ENCODE measurements around the gene BCR. TPM values are rescaled to one million over a fixed set of nuclear protein-coding genes. Genes with fewer than 3 reads are reported as not detected.

BCR gene
- polyA plus RNA-seq, 1 donor (not counting 4 experiments of a cell fraction or from before 2014, with no cell fraction given) = 25.8 TPM

DNA sequence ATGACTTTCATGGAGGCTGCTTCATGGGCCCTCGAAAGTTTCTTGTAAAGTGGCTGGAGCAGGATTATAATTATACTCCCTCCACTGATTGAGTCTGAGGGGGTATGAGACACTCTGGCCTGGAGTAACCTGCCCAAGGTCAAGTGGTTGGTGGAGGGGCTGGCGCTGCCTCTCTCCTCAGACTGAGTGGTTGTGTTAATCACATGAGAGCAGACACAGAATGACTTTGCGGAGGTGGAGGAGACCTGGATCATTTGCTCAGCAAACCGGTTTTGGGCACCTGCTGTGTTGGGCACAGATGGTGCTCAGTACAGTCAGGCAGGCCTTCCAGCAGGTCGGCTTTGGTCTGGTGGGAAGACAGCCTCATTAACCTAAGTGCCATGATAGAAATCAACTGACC lies 11.8 kb downstream of the BCR start:
- no peak overlapping the region for H3K27ac ChIP-seq (ENCODE audit: control insufficient read depth, insufficient read depth, low read length)
- H3K4me1 ChIP-seq (ENCODE audit: control insufficient read depth, extremely low read depth, insufficient read depth, low read length) = peaks cover 10% of the 10 kb centered on the region
- H3K4me2 ChIP-seq (ENCODE audit: control insufficient read depth, extremely low read depth, insufficient read depth, low read depth, low read length) = no peak overlapping the region
- no peak overlapping the region for H3K4me3 ChIP-seq (ENCODE audit: control insufficient read depth in 2 of 3, extremely low read depth in 1 of 3, insufficient read depth in 2 of 3, low read depth in 1 of 3, low read length in 3 of 3)
- peaks cover 5% of the 10 kb centered on the region for H3K9me1 ChIP-seq (ENCODE audit: control insufficient read depth, extremely low read depth, insufficient read depth, low read length)
- H2AFZ ChIP-seq (ENCODE audit: control insufficient read depth, low read length) = no peak overlapping the region
- no peak for TF ChIP-seq CTCF (optimal IDR thresholded peaks at IDR 0.05 in 1 of 3, IDR thresholded peaks at IDR 0.05 in 1 of 3, conservative IDR thresholded peaks at IDR 0.05 in 1 of 3; ENCODE audit: extremely low read depth in 1 of 3, insufficient read depth in 2 of 3, low read length in 3 of 3)
- no peak for TF ChIP-seq EZH2 (IDR thresholded peaks at IDR 0.05; ENCODE audit: low read length)
- FAIRE-seq (no peak), DNase-seq (ENCODE audit: low read depth, low spot score) (no peak)
- peaks cover 6% of the 10 kb centered on the region for H4K20me1 ChIP-seq (ENCODE audit: control insufficient read depth, extremely low read depth, insufficient read depth, low read length)
- no peaks in the 10 kb centered on the region for H3K9me3 ChIP-seq (ENCODE audit: control insufficient read depth, low read depth, low read length)
- H3K27me3 ChIP-seq (ENCODE audit: control insufficient read depth, extremely low read depth, insufficient read depth, low read length) = no peaks in the 10 kb centered on the region
- no peak overlapping the region for H3K9ac ChIP-seq (ENCODE audit: control insufficient read depth, extremely low read depth, insufficient read depth, low read length)
- dilution Hi-C loops (cut with MboI; ENCODE audit: extremely low pct_ligation_motif_present, low sequenced_read_pairs) = no loop called here
- H3K79me2 ChIP-seq (ENCODE audit: control insufficient read depth, insufficient read depth, low read length) = peaks cover 85% of the 10 kb centered on the region
- H3K36me3 ChIP-seq (ENCODE audit: control insufficient read depth in 2 of 2, extremely low read depth in 1 of 2, insufficient read depth in 2 of 2, low read length in 2 of 2) = peaks cover 9 to 20% of the 10 kb centered on the region in 2 experiments

- no peak overlapping the region for H2AFZ ChIP-seq (ENCODE audit: control insufficient read depth, low read length)
- no peaks in the 10 kb centered on the region for H3K27me3 ChIP-seq (ENCODE audit: control insufficient read depth, extremely low read depth, insufficient read depth, low read length)
- H3K79me2 ChIP-seq (ENCODE audit: control insufficient read depth, insufficient read depth, low read length) = peaks cover 85% of the 10 kb centered on the region
- no peak for TF ChIP-seq CTCF (optimal IDR thresholded peaks at IDR 0.05 in 1 of 3, IDR thresholded peaks at IDR 0.05 in 1 of 3, conservative IDR thresholded peaks at IDR 0.05 in 1 of 3; ENCODE audit: extremely low read depth in 1 of 3, insufficient read depth in 2 of 3, low read length in 3 of 3)
- TF ChIP-seq EZH2 (IDR thresholded peaks at IDR 0.05; ENCODE audit: low read length) = no peak
- H3K4me2 ChIP-seq (ENCODE audit: control insufficient read depth, extremely low read depth, insufficient read depth, low read depth, low read length) = no peak overlapping the region
- no peak for DNase-seq (ENCODE audit: low read depth, low spot score)
- no peak for FAIRE-seq
- peaks cover 9 to 19% of the 10 kb centered on the region in 2 experiments for H3K36me3 ChIP-seq (ENCODE audit: control insufficient read depth in 2 of 2, extremely low read depth in 1 of 2, insufficient read depth in 2 of 2, low read length in 2 of 2)
- peaks cover 6% of the 10 kb centered on the region for H4K20me1 ChIP-seq (ENCODE audit: control insufficient read depth, extremely low read depth, insufficient read depth, low read length)
- H3K9ac ChIP-seq (ENCODE audit: control insufficient read depth, extremely low read depth, insufficient read depth, low read length) = no peak overlapping the region
- no peak overlapping the region for H3K4me3 ChIP-seq (ENCODE audit: control insufficient read depth in 2 of 3, extremely low read depth in 1 of 3, insufficient read depth in 2 of 3, low read depth in 1 of 3, low read length in 3 of 3)
- dilution Hi-C loops (cut with MboI; ENCODE audit: extremely low pct_ligation_motif_present, low sequenced_read_pairs) = no loop called here
- H3K9me1 ChIP-seq (ENCODE audit: control insufficient read depth, extremely low read depth, insufficient read depth, low read length) = peaks cover 5% of the 10 kb centered on the region
- no peak overlapping the region for H3K27ac ChIP-seq (ENCODE audit: control insufficient read depth, insufficient read depth, low read length)
- peaks cover 10% of the 10 kb centered on the region for H3K4me1 ChIP-seq (ENCODE audit: control insufficient read depth, extremely low read depth, insufficient read depth, low read length)
- H3K9me3 ChIP-seq (ENCODE audit: control insufficient read depth, low read depth, low read length) = no peaks in the 10 kb centered on the region
Measured at GRCh38 chr22:23192558-23192957, 12.2 kb downstream of the BCR start.
